NOMO-1 treated with DMSO at 0.1 percent for 48 hours (cell line): ENCODE data around the gene PCMTD2.
A peak's percentile ranks its signal among the peaks of the same experiment; 100 is the strongest.
"Not testable (repeated sequence)": the region's sequence is repeated elsewhere in the genome, so short reads cannot be mapped to it uniquely, and the experiment has no call there.

ENCODE experiments used
- DNase-seq: peaks from one replicate; lab custom pipeline; 2025; ENCODE audit not compliant: unreplicated experiment; lab: John Stamatoyannopoulos, UW

Gene PCMTD2

GRCh38 chr20:64285579-64286446 is 30.3 kb downstream of the PCMTD2 start:
- DNase-seq, result peak; percentile 44

- not testable (repeated sequence) for DNase-seq
These were observed 31.1 kb downstream of the PCMTD2 start for GRCh38 chr20:64286447-64287263.

GRCh38 chr20:64287264-64287590 is 31.7 kb downstream of the PCMTD2 start:
- DNase-seq, result not testable (repeated sequence)

GRCh38 chr20:64292167-64292566 is 36.6 kb downstream of the PCMTD2 start:
- DNase-seq, result not testable (repeated sequence)

GRCh38 chr20:64303086-64303485 is 47.5 kb downstream of the PCMTD2 start:
- DNase-seq, result not testable (repeated sequence)

- not testable (repeated sequence) for DNase-seq
These were observed 58.2 kb downstream of the PCMTD2 start for GRCh38 chr20:64313761-64314160.

GRCh38 chr20:64315381-64315780 is 59.8 kb downstream of the PCMTD2 start:
- DNase-seq, result not testable (repeated sequence)

- DNase-seq, result not testable (repeated sequence)
These were observed 60.3 kb downstream of the PCMTD2 start for GRCh38 chr20:64315884-64316283.

- DNase-seq, result not testable (repeated sequence)
These were observed 61.0 kb downstream of the PCMTD2 start for GRCh38 chr20:64316415-64317083.

- not testable (repeated sequence) for DNase-seq
These were observed 61.8 kb downstream of the PCMTD2 start for GRCh38 chr20:64317331-64317730.

GRCh38 chr20:64318056-64318455 is 62.5 kb downstream of the PCMTD2 start:
- DNase-seq, result not testable (repeated sequence)

- DNase-seq, result not testable (repeated sequence)
These were observed 66.7 kb downstream of the PCMTD2 start for GRCh38 chr20:64322031-64322789.
